Measurements from ENCODE around the gene CLIC4.

GRCh38 chr1:24874611-24875234 is 129.5 kb downstream of the CLIC4 start:
- TF ChIP-seq CTCF (optimal IDR thresholded peaks at IDR 0.05 in 1 of 3, IDR thresholded peaks at IDR 0.05 in 1 of 3, conservative IDR thresholded peaks at IDR 0.05 in 1 of 3; ENCODE audit: extremely low read depth in 1 of 3, insufficient read depth in 2 of 3, low read length in 3 of 3) (no peak), EZH2 (IDR thresholded peaks at IDR 0.05; ENCODE audit: low read length) (no peak)

All from keratinocyte (primary cell).